Glutamatergic neuron (in vitro differentiated cells): ENCODE data around the gene HDHD2. TPM values are rescaled to one million over a fixed set of nuclear protein-coding genes. Genes with fewer than 3 reads are reported as not detected.

ENCODE experiments used
- DNase-seq: peaks from one replicate; pipeline ENCODE4 v3.0.0; 2022
- H3K27ac Mint-ChIP-seq: one replicate; pipeline ENCODE4 v1.8.0; 2020; ENCODE audit warnings: mild to moderate bottlenecking, mixed read lengths, inconsistent platforms; ENCODE audit not compliant: unreplicated experiment
- H3K27me3 Mint-ChIP-seq: one replicate; pipeline ENCODE4 v1.8.0; 2020; ENCODE audit warnings: mild to moderate bottlenecking, moderate library complexity, mixed read lengths, inconsistent platforms; ENCODE audit not compliant: unreplicated experiment
- H3K36me3 Mint-ChIP-seq: one replicate; pipeline ENCODE4 v1.8.0; 2020; ENCODE audit warnings: mild to moderate bottlenecking, mixed read lengths, inconsistent platforms; ENCODE audit not compliant: unreplicated experiment
- H3K4me1 Mint-ChIP-seq: one replicate; pipeline ENCODE4 v1.8.0; 2020; ENCODE audit warnings: mild to moderate bottlenecking, low read depth, mixed read lengths, inconsistent platforms; ENCODE audit not compliant: unreplicated experiment
- H3K4me3 Mint-ChIP-seq: one replicate; pipeline ENCODE4 v1.8.0; 2020; ENCODE audit warnings: mild to moderate bottlenecking, mixed read lengths, inconsistent platforms; ENCODE audit not compliant: unreplicated experiment
- H3K9me3 Mint-ChIP-seq: one replicate; pipeline ENCODE4 v1.8.0; 2020; ENCODE audit warnings: mild to moderate bottlenecking, moderate library complexity, mixed read lengths, inconsistent platforms; ENCODE audit not compliant: unreplicated experiment
- total RNA-seq: library from RNA; stranded (reverse); fragmentation: NEBNext Ultra II Directional; extraction: Animal tissue kit (Norgen Biotek cat#: 25700); gene quantifications from one replicate; pipeline ENCODE4 v1.2.1, GENCODE V29; 2021; ENCODE audit not compliant: unreplicated experiment
- TF ChIP-seq, protein P1 (sequence below): fragments of 200-600 bp; sonication (generic); IDR thresholded peaks from one replicate; pipeline ENCODE4 v1.5.0; 2021; ENCODE audit not compliant: partially characterized antibody, unreplicated experiment

HDHD2 gene
- total RNA-seq, 1 donor from 2014 or later, result 55.3 TPM

DNA sequence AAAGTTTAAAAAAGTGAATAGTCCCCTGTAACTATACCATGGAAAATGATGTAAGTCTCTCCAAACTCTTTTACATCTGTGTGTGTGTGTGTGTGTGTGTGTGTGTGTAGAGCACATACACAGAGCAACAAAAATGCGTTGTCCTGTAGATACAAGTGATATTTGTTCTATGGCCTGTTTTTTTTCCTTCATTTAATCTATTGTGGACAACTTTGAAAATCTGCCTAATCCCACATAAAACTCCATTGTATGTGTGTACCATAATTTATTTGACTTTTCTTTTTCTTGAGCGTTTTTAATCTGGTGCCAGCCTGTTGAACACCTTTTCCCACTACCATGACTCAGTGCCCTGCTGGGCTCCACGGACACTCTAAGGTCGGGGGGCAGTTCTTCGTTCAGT, 62.6 kb downstream of the HDHD2 start:
- H3K4me3 Mint-ChIP-seq, result no peak overlapping the region
- no peaks in the 10 kb centered on the region for H3K36me3 Mint-ChIP-seq

DNA sequence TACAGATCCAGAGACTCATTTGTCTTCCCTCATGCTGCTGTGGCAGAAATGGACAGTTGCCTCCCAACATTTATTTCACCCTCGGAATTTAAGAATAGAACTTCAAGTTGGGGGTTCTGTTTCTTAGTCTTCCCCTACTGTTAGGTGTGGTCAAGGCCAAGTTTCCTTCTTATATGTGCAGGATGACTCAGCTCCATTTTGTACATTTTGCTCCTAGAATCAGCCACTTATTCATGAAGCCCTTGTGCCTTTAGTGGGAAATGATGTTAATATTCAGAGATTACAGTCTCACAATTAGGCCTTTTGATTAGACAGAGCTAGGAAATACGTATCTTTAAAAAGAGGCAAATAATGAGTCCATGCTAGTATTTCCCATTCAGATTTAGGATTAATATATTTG, 68.7 kb downstream of the HDHD2 start:
- H3K27ac Mint-ChIP-seq, result no peak overlapping the region
- TF ChIP-seq, protein P1, sequence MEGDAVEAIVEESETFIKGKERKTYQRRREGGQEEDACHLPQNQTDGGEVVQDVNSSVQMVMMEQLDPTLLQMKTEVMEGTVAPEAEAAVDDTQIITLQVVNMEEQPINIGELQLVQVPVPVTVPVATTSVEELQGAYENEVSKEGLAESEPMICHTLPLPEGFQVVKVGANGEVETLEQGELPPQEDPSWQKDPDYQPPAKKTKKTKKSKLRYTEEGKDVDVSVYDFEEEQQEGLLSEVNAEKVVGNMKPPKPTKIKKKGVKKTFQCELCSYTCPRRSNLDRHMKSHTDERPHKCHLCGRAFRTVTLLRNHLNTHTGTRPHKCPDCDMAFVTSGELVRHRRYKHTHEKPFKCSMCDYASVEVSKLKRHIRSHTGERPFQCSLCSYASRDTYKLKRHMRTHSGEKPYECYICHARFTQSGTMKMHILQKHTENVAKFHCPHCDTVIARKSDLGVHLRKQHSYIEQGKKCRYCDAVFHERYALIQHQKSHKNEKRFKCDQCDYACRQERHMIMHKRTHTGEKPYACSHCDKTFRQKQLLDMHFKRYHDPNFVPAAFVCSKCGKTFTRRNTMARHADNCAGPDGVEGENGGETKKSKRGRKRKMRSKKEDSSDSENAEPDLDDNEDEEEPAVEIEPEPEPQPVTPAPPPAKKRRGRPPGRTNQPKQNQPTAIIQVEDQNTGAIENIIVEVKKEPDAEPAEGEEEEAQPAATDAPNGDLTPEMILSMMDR, result no peak
- H3K4me3 Mint-ChIP-seq, result no peak overlapping the region
- H3K9me3 Mint-ChIP-seq, result no peaks in the 10 kb centered on the region
- H3K4me1 Mint-ChIP-seq, result no peaks in the 10 kb centered on the region
- no peaks in the 10 kb centered on the region for H3K36me3 Mint-ChIP-seq
- no peak for DNase-seq
- peaks cover 2% of the 10 kb centered on the region for H3K27me3 Mint-ChIP-seq

More for the DNA sequence above, 62.6 kb downstream of the HDHD2 start:
- Mint-ChIP-seq H3K4me1 (no peaks in the 10 kb centered on the region), H3K27me3 (peaks cover 2% of the 10 kb centered on the region), H3K27ac (no peak overlapping the region), H3K9me3 (no peaks in the 10 kb centered on the region)
- no peak for DNase-seq
- TF ChIP-seq, protein P1, result no peak

DNA sequence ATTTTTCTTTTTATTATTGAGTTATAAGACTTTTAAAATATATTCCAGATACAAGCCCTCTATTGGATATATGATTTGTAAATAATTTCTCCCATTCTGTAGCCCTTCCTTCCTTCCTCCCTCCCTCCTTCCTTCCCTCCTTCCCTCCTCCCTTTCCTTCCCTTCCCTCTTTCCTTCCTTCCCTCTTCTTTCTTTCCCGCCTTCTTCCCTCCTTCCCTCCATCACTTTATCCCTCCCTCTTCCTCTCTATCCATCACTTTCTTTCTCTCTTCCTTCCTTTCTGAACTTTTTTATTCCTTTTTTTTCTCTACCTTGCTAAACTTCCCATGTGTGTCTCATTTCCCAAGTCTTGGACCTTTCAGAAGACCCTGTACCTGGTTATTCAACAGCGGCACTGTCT, 69.4 kb downstream of the HDHD2 start:
- Mint-ChIP-seq H3K27ac (no peak overlapping the region), H3K27me3 (peaks cover 2% of the 10 kb centered on the region), H3K4me3 (no peak overlapping the region), H3K4me1 (no peaks in the 10 kb centered on the region), H3K36me3 (no peaks in the 10 kb centered on the region), H3K9me3 (no peaks in the 10 kb centered on the region)
- no peak for DNase-seq
- TF ChIP-seq, protein P1, result no peak

DNA sequence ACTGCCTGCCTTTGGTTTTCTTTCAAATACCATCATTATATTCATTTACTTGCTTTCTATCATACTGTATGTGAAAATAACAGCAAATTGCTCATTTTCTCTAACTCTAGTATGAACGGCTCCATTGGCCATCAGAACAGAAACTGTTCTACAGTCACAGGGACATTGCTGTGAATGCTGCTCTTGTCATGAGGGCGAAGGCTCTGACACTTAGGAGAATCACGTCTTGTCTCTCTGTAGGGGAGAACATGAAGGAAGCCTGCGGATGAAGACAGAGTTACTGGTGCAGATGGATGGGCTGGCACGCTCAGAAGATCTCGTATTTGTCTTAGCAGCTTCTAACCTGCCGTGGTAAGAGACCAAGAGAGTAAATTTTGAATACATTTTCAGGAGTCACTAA, 73.2 kb downstream of the HDHD2 start:
- TF ChIP-seq, protein P1, result no peak
- Mint-ChIP-seq H3K4me1 (no peaks in the 10 kb centered on the region), H3K9me3 (no peaks in the 10 kb centered on the region), H3K27me3 (no peaks in the 10 kb centered on the region), H3K36me3 (no peaks in the 10 kb centered on the region), H3K4me3 (no peak overlapping the region), H3K27ac (no peak overlapping the region)
- DNase-seq, result no peak

DNA sequence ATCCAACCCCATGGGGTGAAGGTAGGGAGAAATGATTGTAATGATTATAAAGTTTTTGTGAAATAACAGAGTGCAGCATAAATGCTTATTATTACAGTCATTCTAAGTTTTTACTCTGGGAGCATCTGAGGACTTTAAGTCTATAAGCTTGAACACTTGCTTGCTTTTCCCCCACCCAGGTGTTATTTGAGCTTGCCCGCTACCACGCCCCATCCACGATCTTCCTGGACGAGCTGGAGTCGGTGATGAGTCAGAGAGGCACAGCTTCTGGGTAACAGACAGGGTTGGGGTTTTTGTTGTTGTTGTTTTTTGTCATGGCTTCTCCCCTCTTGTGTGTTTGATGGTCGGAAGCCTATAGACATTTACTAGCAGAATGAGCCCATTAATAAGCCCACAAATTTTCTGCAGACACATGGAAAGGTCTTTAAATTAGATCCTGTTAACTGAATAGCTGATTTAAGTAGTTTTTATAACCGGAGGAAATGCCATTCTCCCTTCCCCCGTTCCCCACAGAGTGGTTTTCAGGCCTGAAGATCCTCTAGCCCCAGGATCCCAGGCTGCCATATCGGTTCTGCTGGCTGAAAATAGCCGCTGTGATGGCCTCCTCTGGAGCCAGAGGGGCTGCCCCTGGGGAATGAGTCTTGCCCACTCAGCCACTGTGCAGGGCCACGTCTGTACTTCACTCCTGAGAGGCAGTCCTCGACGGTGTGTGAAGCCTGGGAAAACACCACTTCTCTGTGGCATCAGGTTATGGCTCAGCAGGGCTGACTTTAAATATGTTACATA, 75.0 kb downstream of the HDHD2 start:
- TF ChIP-seq, protein P1, result no peak
- Mint-ChIP-seq H3K9me3 (no peaks in the 10 kb centered on the region), H3K4me1 (no peaks in the 10 kb centered on the region), H3K36me3 (no peaks in the 10 kb centered on the region), H3K27me3 (no peaks in the 10 kb centered on the region), H3K4me3 (no peak overlapping the region), H3K27ac (no peak overlapping the region)
- DNase-seq, result peak; percentile 37
